HL-60/S4 treated with retinoic acid at 250 ng/mL for 4 days and 3 days (cell line): ENCODE results near the gene TGFBRAP1.

ENCODE experiments used
- in situ Hi-C: fragments of 300-500 bp; cut with MboI; formaldehyde crosslinking; loops from 2 replicates; pipeline ENCODE4 v1.7.0; 2022; ENCODE audit warnings: low sequenced_read_pairs

Gene TGFBRAP1, protein sequence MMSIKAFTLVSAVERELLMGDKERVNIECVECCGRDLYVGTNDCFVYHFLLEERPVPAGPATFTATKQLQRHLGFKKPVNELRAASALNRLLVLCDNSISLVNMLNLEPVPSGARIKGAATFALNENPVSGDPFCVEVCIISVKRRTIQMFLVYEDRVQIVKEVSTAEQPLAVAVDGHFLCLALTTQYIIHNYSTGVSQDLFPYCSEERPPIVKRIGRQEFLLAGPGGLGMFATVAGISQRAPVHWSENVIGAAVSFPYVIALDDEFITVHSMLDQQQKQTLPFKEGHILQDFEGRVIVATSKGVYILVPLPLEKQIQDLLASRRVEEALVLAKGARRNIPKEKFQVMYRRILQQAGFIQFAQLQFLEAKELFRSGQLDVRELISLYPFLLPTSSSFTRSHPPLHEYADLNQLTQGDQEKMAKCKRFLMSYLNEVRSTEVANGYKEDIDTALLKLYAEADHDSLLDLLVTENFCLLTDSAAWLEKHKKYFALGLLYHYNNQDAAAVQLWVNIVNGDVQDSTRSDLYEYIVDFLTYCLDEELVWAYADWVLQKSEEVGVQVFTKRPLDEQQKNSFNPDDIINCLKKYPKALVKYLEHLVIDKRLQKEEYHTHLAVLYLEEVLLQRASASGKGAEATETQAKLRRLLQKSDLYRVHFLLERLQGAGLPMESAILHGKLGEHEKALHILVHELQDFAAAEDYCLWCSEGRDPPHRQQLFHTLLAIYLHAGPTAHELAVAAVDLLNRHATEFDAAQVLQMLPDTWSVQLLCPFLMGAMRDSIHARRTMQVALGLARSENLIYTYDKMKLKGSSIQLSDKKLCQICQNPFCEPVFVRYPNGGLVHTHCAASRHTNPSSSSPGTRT

DNA sequence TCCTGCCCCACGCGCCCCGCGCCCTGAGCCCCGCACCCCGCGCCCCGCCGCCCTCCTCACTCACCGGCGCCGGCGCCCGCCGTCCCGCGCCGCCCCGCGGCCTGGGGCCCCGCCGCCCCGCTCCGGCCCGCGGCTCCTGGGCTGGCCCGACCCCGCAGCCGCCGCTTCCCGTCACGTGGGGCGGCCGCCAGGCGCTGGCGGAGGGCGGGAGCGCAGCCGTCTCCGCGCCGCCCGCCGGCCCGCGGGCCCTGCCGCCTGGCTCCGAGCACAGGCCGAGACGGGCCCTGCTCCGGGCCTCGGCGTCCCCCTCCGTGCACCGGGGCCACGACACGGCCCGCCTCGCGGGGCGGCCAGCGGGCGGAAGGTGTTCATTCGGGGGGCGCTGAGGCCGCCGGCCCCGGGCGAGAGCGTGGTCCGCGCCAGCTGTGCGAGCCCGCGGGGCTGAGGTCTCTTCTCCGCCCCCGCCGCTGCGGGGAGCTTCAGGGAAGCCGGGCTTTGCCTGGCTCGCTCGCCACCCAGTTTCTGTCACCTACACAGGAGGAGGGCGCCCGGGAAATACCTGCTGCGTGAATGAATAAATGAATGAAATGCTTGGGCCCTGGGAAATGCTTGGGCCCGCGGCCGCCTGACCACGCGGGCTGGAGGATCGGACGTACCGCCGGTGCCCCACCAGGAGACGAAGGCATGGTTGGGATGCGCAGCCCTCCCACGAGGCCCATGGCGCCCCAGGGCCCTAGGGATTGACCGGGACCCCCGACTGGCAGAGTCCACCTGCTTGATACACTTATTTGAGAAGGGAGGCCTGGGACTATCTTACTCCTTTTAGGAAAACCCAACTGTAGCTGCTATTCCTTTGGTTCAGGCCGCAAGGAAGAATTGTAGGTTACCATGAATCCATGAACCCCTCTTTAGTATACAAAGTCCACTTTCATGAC lies at the start of gene TGFBRAP1:
TGFBRAP1 (minus strand) TSS at position 175 of the 935 bp plus-strand sequence. CDS start 21,434 bp downstream, outside the sequence.
- in situ Hi-C loops = no loop called here

DNA sequence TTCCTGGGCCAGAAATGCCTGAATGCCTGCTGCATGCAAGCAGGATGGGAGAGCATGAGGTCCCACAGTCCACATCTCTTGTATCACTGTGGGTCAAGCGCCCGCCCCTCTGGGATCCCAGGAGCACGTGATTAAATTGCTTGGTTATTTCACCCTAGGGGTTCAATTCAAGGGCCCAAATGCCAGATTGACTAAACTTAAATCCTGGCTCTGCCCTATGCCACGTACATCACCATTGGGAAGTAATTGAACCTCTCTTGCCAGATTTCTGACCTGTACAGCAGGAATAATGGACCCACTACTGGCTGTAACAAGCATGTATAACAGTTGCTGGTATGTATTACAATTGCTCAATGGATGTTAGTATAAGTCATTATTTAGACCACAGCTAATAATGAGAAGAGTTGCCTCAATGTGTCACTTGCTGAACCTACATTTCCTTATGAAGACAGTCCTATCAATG lies 49.4 kb upstream of the TGFBRAP1 start:
- in situ Hi-C loops = no loop called here

DNA sequence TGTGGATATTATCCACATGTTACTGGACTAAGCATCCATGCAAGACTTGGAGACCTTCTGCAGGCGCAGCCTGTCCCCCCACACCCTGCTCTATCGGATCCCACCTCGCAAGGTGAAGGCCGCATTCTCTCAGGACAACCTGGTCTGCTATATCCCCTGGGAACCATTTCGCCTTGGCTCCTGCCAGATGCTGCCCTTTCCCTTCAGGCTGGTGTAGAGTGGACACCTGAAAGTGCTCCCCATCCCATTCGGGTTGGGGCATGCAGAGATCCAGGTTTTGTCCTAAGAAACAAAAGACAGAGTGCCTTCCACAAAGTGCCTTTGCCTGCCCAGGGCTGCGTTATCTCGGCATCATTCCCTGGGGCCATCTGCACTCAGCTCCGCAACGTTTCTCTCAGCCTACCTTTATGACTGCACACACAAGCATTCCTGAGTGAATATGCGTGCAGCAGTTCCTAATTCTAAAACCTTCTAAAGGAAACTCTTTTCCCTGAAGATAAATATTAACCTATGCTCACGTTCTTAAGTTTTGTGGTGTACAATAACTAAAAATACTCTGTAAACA lies 48.8 kb upstream of the TGFBRAP1 start:
- in situ Hi-C loops = no loop called here

DNA sequence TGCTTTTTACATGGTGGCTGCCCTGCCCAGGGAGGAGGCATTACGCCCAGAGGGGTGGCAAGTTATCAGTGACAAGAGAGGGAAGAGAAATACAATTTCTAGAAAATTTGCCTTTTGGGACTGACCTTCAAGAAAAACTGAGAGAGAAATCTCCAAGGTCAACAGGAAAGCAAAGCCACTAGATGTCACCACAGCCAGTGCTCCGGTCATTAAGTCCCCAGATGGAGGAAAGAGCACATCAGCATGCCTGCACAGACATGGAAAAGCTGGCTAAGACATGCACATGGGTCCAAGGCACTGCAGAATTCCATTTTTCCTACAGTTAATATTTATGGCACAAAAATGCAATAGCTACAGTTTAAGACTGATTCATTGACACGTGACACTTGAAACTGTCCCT lies 48.3 kb upstream of the TGFBRAP1 start:
- in situ Hi-C loops = no loop called here

DNA sequence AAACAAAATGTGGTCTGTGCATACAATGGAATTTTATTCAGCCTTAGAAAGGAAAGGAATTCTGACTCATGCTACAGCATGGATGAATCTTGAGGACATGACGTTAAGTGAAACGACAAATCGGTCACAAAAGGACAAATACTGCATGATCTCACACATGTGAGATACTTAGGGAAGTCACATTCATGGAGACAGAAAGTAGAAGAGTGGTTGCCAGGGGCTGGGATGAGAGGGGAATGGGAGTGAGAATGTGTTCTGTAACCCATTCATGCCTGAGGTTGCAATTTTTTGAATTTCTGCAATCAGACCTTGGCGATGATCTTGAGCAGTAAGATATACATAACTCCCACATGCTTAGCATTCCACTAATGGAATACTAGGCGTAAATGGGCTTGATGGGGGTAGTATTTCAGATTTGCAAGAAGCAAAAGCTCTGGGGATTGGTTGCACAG lies 47.3 kb upstream of the TGFBRAP1 start:
- in situ Hi-C loops = no loop called here

DNA sequence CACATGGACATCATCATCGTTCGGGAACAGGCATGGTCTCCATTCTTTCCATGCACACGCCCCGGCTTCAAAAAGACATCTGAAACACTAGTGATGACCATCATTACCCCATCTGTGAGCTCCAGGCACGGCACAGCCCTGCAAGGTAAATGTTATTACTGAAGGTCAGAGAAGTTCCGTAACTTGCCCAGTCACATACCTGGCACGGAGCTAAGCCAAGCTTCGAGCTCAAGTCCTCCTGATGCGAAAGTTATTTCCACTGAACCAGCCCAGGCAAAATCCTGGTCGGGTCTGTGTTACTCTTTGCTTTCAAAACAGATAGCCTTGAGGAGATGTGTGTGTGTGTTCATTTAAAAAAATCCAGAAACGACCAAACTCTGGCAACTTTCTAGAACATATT lies 46.5 kb upstream of the TGFBRAP1 start:
- in situ Hi-C loops = no loop called here

DNA sequence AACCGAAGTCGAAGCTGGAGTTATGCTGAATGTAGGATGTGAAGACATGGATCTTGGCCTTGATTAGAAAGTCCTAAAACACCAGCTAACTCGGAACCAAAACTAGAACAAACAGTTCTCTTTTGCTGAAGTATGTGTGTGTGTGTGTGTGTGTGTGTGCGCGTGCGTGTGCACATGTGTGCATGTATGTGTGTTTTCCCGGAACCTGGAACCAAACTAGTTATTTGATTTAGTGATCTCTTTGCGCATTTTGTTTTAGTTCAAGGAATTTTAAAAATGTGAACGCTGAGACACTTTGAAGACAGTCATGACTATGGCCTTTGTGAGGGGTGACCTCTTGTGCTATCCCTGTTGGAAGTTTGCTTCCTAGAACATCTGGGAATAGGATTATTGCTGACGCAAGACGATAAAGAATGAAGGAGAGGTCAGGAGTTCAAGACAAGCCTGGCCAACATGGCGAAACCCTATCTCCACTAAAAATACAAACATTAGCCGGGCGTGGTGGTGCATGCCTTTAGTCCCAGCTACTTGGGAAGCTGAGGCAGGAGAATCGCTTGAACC lies 45.5 kb upstream of the TGFBRAP1 start:
- in situ Hi-C loops = no loop called here

DNA sequence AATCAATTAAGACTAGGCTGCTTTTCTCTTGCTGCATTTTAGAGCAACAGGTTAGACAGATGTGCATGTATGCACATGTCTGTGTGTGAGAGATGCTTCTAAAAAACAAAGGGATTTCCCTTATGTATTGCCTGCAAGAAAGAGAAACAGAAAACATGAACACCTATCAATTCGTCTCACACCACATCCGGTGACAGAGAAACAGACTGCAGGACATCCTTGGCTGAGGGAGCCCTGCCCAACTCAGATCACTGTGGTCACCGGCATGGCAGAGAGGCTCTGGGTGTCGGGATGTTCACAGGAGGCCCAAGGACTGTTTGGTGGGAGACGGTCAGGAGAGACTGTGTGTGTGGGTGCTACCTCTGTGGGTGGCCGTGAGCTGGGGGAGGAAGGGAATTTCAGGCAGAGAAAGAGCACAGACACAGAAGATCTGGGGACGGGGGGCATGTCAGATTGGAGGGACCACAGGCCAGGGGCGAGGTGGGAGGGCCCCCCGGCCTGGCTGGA lies 44.4 kb upstream of the TGFBRAP1 start:
- in situ Hi-C loops = loop anchor here (25.0 kb wide), 1 partner anchor 513 kb away; no protein-coding TSS in a partner anchor

DNA sequence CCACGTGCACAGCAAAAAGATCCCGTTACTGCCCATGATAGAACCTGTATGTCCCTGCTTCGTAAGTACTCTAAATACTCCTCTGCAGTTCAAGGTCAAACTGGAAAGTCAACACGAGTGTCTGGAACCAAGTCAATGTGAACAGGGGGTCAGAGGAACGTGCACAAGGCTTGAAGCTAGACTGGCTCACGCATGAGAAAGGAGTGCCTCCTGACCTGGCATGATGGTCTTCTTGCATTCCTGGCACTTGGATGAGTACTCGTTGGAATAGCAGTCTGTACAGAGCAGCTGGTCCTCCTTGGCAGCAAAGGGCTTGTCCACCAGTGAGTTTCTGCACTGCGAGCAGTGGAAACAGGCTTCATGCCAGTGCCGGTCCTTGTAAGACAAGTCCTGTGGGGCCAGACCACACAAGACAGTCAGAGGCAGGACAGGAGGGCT lies 43.8 kb upstream of the TGFBRAP1 start:
- in situ Hi-C loops = loop anchor here (25.0 kb wide), 1 partner anchor 514 kb away; no protein-coding TSS in a partner anchor

DNA sequence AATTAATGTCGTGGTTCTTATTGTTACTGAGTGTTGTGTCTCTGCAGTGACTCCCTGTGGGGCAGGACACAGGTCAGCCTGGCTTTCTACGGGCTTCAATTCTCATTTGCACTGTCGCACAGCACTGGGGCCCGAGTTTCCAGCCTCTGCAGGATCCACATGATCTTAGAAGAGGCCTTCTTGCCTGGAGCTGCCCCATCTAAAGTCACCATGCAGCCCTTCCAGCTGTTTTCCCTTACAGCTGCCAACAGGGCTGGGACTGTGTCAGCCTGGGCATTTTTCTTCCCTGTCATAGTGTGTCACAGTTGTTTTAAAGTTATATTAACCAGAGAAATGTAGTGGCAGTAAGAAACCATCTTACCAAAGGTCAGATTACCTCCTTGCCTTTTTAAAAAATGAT lies 42.3 kb upstream of the TGFBRAP1 start:
- in situ Hi-C loops = loop anchor here (25.0 kb wide), 1 partner anchor 515 kb away; no protein-coding TSS in a partner anchor

DNA sequence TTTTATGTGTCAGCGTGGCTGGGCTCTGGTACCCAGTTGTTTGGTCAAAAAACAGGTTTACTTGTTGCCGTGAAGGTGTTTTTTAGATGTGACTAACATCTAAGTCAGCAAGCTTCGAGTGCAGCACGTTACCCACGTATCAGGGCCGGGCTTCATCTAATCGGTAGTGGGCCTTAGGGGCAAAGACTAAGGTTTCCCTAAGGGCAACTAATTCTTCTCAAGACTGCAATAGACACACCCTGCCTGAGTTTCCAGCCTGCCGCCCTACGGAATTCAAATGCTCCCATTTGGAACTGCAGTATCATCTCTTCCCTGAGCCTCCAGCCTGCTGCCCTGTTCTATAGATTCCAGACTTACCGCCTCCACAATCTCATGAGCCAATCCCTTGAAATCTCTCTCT lies 41.6 kb upstream of the TGFBRAP1 start:
- in situ Hi-C loops = loop anchor here (25.0 kb wide), 1 partner anchor 516 kb away; no protein-coding TSS in a partner anchor

DNA sequence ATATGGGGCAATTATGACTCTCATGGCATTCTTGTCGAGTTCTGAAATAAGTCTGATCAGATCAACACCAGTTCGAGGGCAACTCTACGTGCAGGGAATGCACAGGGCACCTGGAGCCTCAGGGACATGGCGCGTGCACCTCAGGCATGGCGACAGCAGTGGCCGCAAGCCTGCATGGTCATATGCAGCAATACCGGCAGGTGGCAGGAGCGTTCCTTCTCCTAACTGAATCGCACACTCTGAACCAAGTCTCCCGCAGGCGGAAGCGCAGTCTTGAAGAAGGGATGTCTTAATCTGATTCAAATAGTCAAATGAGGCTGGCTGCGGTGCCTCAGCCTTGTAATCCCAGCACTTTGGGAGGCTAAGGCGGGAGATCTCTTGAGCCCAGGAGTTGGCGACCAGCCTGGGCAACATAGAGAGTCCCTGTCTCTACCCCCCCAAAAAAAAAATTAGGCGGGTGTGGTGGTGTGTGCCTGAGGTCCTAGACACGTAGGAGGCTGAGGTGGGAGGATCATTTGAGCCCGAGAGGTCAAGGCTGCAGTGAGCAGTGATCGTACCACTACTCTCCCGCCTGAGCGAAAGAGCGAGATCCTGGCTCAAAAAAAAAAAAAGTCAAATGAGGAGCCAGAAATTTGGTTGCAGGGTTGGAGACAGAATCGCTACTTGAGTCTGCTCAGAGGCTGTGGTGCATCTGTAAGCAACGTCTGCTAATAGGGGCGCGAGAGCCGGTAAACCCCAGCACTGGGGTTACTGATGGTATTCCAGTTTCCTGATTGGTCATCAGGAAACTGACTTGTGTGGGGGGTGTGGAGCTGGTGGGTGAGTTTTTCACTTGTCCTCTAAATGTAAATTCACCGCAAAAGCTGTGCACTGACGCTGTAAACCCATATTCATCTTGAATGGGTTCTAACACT lies 40.5 kb upstream of the TGFBRAP1 start:
- in situ Hi-C loops = loop anchor here (10.0 to 25.0 kb wide), 2 partner anchors 165 to 517 kb away; no protein-coding TSS in a partner anchor

DNA sequence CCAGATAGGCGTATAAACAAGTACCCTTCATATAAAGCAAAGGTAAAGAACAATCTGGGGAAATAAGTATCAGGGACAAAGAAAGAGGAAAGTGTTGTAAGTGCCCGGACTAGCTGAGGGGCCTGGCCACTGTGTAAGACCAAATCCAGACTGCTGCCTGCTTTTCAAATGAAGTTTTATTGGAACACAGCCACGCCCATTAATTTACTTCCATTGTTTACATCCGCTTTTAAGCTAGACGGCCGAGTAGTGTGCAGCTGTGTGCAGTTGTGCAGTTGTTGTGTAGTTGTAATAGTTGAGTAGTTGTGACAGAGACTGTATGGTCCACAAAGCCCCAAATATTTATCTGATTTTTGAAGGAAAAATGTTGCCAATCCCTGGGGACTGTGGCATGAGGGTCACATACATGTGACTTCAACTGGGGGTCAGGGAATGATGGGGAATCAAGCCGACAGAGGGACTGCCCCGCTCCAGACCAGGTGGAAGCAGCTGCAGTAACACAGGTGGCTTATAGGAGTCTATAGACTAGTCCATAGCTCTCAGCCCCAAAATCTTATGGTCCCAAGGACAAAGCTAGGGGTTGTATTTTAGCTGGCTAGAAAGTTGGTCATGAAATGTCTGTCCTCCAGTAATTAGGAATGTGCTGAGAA lies 39.3 kb upstream of the TGFBRAP1 start:
- in situ Hi-C loops = loop anchor here (10.0 to 25.0 kb wide), 2 partner anchors 166 to 518 kb away; no protein-coding TSS in a partner anchor

DNA sequence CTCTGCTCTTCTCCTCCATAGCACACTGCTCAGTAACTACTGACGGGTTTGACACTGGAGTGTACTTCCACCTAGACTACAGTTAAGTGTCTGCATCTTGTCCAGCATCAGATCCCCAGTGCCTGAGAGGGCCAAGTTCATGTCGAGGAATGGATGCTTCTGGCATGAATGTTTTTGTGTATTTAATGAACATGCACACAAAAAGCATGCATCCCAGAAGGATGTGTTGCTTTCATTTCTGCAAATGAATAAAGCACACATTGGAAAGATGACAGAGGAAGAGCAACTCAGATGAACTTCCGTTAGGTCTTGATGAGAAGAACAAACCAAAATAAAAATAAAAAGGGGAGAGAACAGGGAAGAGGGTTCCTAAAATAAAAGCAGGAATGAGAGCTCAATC lies 35.7 kb upstream of the TGFBRAP1 start:
- in situ Hi-C loops = loop anchor here (10.0 to 25.0 kb wide), 2 partner anchors 170 to 522 kb away; no protein-coding TSS in a partner anchor

DNA sequence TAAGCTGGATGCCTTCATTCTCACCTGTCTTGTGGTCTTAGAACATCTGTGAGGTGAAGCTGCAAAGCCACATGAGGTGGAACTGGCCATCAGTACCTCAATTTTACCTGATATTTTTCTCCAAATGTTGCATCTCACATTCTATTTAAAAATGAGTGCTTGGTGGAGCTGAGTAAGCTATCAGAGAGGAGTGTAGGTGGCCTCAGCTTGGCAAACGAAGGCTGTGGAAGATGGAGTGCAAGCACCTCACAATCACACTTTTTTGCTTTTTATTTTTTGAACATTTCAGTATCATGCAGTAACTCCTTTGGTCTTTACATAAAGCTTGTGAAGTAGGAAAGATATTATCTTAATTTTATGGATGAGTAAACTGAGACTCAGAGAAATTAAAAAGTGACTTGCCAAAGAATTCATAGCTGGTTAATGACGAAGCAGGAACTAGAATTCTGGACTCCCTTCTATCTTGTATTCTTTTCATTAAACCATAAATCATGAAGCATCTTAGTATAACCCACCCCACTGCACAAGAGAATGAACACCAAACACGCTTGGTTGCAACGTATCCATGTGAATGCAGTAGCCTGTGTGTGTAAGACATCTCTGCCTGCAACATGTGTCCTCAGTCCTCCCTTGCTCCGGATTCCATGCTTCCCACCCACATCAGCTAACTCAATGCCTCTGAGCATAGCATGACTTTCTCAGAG lies 35.1 kb upstream of the TGFBRAP1 start:
- in situ Hi-C loops = loop anchor here (10.0 to 25.0 kb wide), 2 partner anchors 170 to 523 kb away; no protein-coding TSS in a partner anchor

DNA sequence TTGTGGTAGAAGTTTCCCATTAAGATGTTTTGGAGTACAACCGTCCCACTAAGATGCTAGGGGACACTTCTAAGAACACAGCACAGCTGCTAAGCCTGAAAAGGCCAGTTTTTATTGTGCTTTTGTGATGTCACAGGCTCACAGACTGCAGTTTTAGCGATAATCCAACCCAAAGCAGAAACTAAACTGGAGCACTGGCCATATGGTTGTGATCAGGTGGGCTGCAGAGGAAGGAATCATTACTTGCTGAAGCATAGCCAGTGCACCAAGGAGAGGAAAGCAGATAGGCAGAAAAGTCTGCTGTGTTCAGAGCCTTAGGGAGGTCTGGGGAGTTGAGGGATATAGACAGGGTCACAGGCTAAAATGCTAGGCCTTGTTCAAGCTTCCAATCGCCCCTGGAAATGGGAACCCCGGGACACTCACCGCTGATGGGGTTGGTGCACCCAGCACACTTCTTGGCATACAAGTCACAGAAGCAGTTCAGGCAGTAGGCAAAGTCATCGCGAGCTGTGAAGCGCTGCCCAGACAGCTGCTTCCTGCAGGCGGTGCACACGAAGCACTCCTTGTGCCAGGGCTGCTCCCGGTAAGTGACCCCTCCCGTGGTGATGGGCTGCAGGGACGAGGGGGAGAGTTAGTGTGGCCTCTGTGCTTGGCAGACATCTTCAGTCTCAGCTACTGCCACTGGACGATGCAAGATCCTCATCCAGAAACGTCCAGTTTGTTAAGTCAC lies 33.5 kb upstream of the TGFBRAP1 start:
- in situ Hi-C loops = loop anchor here (10.0 to 25.0 kb wide), 2 partner anchors 172 to 524 kb away; no protein-coding TSS in a partner anchor
